ENCODE data around the gene SLC29A1. TPM values are rescaled to one million over a fixed set of nuclear protein-coding genes. Genes with fewer than 3 reads are reported as not detected.

The SLC29A1 gene
- 100 to 1,000 TPM; 101 to 281 (median 134) TPM for total RNA-seq

GRCh38 chr6:44223319-44224028 lies at the start of gene SLC29A1:
SLC29A1 (plus strand) TSS chr6:44223595; CDS start chr6:44227314, 3,719 bp downstream.
- H3K27ac ChIP-seq, result peak within 1 kb of the TSS; percentile 54 to 99 (median 98)
- H3K36me3 ChIP-seq, result no peaks in the 10 kb centered on the region
- no peaks in the 10 kb centered on the region for H3K9me3 ChIP-seq
- TF ChIP-seq CTCF (IDR thresholded peaks at IDR 0.05) (peak in 3 of 4 experiments; percentile 23 to 34 (median 24)), POLR2A (IDR thresholded peaks at IDR 0.05) (peak; percentile 53 to 65), EP300 (IDR thresholded peaks at IDR 0.05) (no peak), POLR2AphosphoS5 (IDR thresholded peaks at IDR 0.05) (peak; percentile 68)
- ATAC-seq, result peak; percentile 26
- peak within 1 kb of the TSS; percentile 73 to 86 for H3K4me3 ChIP-seq
- 0% methylated on average over 1 to 4 of the region's 73 CpGs for WGBS, 2 donors (ENCODE audit: low coverage in 1 of 2)
- H3K4me1 ChIP-seq, result peaks cover 3 to 97% (median 62%) of the 10 kb centered on the region in 3 donors
- H3K27me3 ChIP-seq, result no peaks in the 10 kb centered on the region

- no peak overlapping the region for H3K4me3 ChIP-seq
- no peak for TF ChIP-seq POLR2A (IDR thresholded peaks at IDR 0.05)
- no peak for TF ChIP-seq EP300 (IDR thresholded peaks at IDR 0.05)
- TF ChIP-seq POLR2AphosphoS5 (IDR thresholded peaks at IDR 0.05), result no peak
- TF ChIP-seq CTCF (IDR thresholded peaks at IDR 0.05), result no peak
- H3K36me3 ChIP-seq, result no peaks in the 10 kb centered on the region
- ATAC-seq, result no peak
- peak overlapping the region in 1 of 4 donors; percentile 26 for H3K27ac ChIP-seq
- H3K9me3 ChIP-seq, result no peaks in the 10 kb centered on the region
- H3K4me1 ChIP-seq, result peaks cover 0 to 18% (median 0%) of the 10 kb centered on the region in 3 donors
- no peaks in the 10 kb centered on the region for H3K27me3 ChIP-seq
- 60% methylated on average over 1 of the region's 15 CpGs; no CpG with 5 or more reads in 1 of the 2 donors for WGBS, 2 donors (ENCODE audit: low coverage in 1 of 2)
These were observed 47.1 kb upstream of the SLC29A1 start for GRCh38 chr6:44176130-44176761.

- ATAC-seq, result no peak
- Histone ChIP-seq H3K4me3 (no peak overlapping the region), H3K36me3 (no peaks in the 10 kb centered on the region), H3K27ac (peak overlapping the region in 1 of 4 donors; percentile 26), H3K4me1 (peaks cover 0 to 18% (median 0%) of the 10 kb centered on the region in 3 donors), H3K9me3 (no peaks in the 10 kb centered on the region), H3K27me3 (no peaks in the 10 kb centered on the region)
- WGBS, 2 donors (ENCODE audit: low coverage in 1 of 2), result 76 to 90% methylated on average over 4 to 12 of the region's 24 CpGs
- TF ChIP-seq CTCF (IDR thresholded peaks at IDR 0.05) (no peak), POLR2A (IDR thresholded peaks at IDR 0.05) (no peak)
These were observed 46.5 kb upstream of the SLC29A1 start for GRCh38 chr6:44176762-44177509.

GRCh38 chr6:44177691-44178423 lies 45.5 kb upstream of the SLC29A1 start:
- no peak overlapping the region for H3K4me3 ChIP-seq
- H3K36me3 ChIP-seq, result no peaks in the 10 kb centered on the region
- TF ChIP-seq CTCF (IDR thresholded peaks at IDR 0.05) (no peak), POLR2AphosphoS5 (IDR thresholded peaks at IDR 0.05) (peak; percentile 5), POLR2A (IDR thresholded peaks at IDR 0.05) (no peak), EP300 (IDR thresholded peaks at IDR 0.05) (no peak)
- no peak overlapping the region for H3K27ac ChIP-seq
- ATAC-seq, result peak; percentile 89
- 57 to 79% methylated on average over 4 to 6 of the region's 13 CpGs for WGBS, 2 donors (ENCODE audit: low coverage in 1 of 2)
- H3K4me1 ChIP-seq, result peaks cover 0 to 13% (median 0%) of the 10 kb centered on the region in 3 donors
- H3K9me3 ChIP-seq, result no peaks in the 10 kb centered on the region
- no peaks in the 10 kb centered on the region for H3K27me3 ChIP-seq
